GM10248 (cell line): ENCODE data around the gene SLX9.

Source experiments
- CTCF ChIA-PET: fragments of 300-600 bp; sonication (Branson Sonifier 250); formaldehyde crosslinking; extraction: SDS; loops from one replicate; lab custom pipeline; 2021; ENCODE audit warnings: antibody characterized with exemption; lab: Yijun Ruan, JAX
- POLR2A ChIA-PET: fragments of 350-650 bp; sonication (Branson Sonifier 250); formaldehyde crosslinking; extraction: SDS; loops from one replicate; lab custom pipeline; 2020; ENCODE audit warnings: antibody characterized with exemption; lab: Yijun Ruan, JAX
- DNase-seq: peaks from one replicate; pipeline ENCODE4 v3.0.0; 2012; ENCODE audit errors: extremely low spot score
- TF ChIP-seq, protein P1 (sequence below): IDR thresholded peaks from 2 replicates; pipeline ENCODE4 v1.5.1; 2012; ENCODE audit warnings: mild to moderate bottlenecking, low read depth; ENCODE audit errors: extremely low read depth, missing control alignments, control extremely low read depth

The SLX9 gene

DNA sequence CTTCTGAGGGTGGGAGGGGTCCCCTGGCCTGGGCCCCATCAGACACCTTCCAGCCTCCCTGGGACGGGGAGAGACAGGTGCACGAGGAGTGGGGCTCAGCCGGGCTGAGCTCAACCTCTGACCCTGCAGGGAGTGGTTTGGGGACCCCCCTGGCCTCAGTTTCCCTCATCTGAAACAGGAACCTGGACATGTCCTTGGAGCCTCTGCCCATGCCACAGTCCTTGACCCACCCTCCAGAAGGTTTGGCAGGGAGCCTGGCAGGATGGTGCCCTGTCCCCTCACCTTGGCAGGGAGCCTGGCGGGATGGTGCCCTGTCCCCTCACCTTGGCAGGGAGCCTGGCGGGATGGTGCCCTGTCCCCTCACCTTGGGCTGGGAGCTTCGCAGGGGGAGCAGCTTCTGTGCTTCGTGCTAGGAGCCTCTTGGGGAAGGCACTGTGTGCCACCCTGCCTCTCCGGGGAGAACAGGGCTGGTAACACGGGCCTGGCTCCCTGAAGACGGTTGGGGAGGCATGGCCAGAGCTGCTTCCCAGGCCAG is 58.3 kb downstream of the SLX9 start:
- DNase-seq = no peak
- ChIA-PET CTCF (no interaction called here), POLR2A (no interaction called here)
- TF ChIP-seq, protein P1, sequence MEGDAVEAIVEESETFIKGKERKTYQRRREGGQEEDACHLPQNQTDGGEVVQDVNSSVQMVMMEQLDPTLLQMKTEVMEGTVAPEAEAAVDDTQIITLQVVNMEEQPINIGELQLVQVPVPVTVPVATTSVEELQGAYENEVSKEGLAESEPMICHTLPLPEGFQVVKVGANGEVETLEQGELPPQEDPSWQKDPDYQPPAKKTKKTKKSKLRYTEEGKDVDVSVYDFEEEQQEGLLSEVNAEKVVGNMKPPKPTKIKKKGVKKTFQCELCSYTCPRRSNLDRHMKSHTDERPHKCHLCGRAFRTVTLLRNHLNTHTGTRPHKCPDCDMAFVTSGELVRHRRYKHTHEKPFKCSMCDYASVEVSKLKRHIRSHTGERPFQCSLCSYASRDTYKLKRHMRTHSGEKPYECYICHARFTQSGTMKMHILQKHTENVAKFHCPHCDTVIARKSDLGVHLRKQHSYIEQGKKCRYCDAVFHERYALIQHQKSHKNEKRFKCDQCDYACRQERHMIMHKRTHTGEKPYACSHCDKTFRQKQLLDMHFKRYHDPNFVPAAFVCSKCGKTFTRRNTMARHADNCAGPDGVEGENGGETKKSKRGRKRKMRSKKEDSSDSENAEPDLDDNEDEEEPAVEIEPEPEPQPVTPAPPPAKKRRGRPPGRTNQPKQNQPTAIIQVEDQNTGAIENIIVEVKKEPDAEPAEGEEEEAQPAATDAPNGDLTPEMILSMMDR = no peak

DNA sequence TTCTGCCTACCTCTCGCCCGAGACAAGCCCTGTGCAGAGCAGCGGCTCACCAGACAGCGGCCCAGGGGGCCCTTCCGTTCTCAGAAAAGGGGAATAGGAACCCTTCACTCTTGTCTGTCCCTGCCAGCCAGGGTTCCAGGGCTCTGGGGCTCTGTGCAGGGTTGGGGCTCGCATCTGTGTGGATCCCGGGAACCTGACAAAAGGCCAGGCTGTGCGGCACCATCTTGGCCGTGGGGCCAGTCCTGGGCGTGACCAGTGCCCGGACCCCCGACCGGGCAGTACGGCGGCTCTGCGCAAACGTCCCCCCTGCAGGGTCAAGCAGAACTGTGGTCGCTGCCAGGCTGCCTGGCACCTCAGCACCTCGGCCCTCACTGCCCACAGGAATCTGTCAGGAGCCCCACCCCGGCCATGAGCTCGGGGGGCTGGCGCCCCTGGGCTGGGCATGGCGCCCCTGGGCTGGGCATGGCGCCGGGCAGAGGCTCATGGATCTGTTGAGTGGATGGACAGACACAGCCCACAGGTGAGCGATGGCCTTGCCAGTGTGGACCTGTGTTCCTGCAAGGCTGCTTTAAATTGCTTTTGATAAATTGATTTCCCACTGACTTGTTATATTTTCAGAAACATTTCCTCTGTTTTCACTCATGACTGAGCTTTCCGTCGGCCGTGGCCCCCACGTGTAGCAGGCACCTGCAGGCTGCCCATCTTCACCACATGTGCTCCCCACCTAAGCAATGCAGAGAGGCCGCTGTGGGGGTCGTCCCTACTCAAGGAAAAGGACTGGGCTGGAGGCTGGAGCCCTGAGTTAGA is 59.0 kb downstream of the SLX9 start:
- ChIA-PET POLR2A (no interaction called here), CTCF (no interaction called here)
- no peak for DNase-seq
- TF ChIP-seq, protein P1 = no peak

DNA sequence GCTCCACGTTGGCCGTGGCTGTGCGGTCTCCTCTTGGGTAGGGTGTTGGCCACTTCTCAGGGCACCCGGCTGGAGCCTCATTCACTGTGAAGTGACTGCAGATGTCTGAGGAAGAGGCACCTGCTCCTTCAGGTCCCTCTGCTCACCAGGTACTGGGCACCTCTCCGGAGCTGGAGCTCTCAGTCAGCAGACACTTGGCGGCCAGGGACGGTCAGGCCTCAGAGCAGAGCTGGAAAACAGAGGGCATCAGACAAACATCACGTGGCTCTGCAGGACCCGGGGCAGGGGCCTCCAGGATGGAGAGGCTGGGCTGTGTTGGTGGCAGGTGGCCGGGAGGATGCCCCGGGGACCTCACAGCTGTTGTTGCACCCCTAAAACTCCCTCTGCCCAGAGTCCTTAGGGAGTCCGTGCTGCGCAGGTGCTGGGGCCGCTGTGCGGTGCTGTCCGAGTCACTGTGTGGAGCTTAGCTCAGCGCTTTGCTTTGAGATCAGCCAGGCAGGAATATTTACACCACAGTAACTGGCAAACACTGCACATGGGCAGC is 59.7 kb downstream of the SLX9 start:
- POLR2A ChIA-PET = no interaction called here
- DNase-seq = no peak
- CTCF ChIA-PET = no interaction called here
- TF ChIP-seq, protein P1 = no peak

DNA sequence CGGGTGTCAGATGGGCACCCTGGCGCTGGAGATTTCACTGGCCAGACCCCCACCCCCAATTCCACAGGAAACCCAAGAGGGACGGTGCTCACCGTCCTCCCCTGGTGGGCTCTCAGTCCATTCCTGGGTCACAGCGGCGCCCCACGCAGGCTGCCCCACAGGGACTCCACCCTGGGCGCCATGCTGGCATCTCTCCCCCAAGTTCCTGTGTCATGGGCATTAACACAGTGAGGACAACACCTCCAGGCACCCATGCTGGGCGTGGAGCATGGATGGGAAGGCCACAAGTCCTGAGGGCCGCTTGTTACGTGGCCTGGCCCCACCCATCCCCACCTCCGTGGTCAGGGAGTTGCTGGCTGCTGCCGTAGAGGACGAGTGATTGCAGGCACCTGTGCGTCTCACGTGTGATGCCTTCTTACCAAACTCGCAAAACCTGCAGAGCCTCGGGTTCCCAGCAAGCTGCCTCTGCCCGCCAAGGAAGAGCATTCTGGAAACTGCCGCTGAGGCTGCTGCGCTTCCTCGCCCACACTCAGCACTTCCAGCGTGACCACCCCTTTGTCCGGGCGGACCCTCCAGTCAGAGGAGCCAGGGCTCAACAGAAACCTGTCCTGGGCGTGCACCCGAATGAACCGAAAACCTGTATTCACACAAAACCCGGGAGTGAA is 60.3 kb downstream of the SLX9 start:
- TF ChIP-seq, protein P1 = no peak
- DNase-seq = no peak
- POLR2A ChIA-PET = no interaction called here
- CTCF ChIA-PET = no interaction called here

DNA sequence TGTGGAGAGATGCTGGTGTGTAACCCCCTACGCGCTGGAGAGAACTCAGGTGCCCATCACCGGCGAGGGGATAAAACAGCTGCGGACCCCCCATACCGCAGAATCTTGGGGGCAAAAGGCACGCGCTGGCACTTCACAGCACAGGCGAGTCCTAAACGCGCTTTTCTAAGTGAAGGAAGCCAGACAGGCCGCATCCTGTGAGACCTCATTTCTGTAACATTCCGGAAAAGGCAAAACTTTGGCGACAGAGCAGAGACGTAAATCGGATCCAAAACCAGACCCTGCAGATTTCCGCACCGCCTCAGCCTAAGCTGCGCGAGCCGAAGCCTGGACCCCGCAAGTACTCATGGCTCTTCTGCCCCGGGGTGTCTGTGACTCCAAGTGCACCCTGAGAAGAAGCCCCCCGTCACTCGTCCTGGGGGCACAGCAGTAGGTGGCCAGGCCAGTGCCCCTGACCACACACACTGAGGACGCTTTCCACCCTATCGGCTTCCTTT is 60.9 kb downstream of the SLX9 start:
- ChIA-PET POLR2A (no interaction called here), CTCF (no interaction called here)
- TF ChIP-seq, protein P1 = no peak

More for the DNA sequence above, 60.9 kb downstream of the SLX9 start:
- DNase-seq = no peak
